Measurements from ENCODE around the gene TRPV3. TPM values are rescaled to one million over a fixed set of nuclear protein-coding genes. Genes with fewer than 3 reads are reported as not detected.

The TRPV3 gene
- total RNA-seq, 1 experiment from 2014 or later = 1.4 TPM

DNA sequence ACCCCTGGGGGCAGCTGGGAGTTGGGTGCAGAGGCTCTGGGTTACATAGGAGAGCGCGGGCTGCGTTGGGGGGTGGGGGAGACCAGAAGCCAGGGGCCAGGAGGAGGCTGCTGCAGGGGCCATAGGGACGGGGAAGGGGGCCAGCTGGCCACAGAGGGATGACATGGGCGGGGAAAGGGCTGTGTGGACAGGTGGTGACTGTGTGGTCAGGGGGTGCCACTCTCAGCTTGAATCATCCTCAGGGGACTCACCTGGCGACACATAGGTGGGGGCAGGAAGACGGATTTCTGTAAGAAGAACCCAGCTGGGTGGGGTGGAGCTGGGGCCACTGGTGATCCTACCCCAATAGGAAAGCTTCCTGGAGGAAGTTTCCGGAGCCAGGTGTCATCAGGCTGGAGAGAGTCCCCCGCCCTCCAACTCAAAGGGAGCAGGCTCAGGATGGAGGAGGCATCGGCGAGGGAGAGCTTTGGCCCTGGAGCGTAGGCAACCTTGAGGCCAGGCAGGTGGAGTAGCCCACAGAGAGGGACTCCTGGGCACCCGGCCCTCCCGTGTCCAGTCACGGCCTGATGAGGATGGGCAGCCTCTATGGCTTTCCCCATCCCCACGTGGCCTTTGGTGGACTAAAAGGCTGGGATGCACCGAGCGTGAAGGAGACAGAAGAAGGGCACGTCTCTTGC lies 1.2 kb downstream of the TRPV3 start:
- Histone ChIP-seq H3K79me2 (ENCODE audit: insufficient read depth, low read length) (no peaks in the 10 kb centered on the region), H3K27ac (ENCODE audit: low read depth, low read length) (no peak overlapping the region), H3K27me3 (ENCODE audit: insufficient read depth, low read length) (no peaks in the 10 kb centered on the region), H3K9me2 (ENCODE audit: insufficient read depth) (no peaks in the 10 kb centered on the region), H4K20me1 (ENCODE audit: insufficient read depth) (no peaks in the 10 kb centered on the region), H2AFZ (ENCODE audit: low read depth, low read length, poor library complexity, severe bottlenecking) (no peak overlapping the region), H3K9me3 (ENCODE audit: control insufficient read depth in 1 of 2, insufficient read depth in 1 of 2, low read depth in 1 of 2, low read length in 2 of 2) (no peaks in the 10 kb centered on the region), H3K36me3 (ENCODE audit: control insufficient read depth in 1 of 2, insufficient read depth in 2 of 2, low read length in 2 of 2) (no peaks in the 10 kb centered on the region), H3K4me3 (replicated peaks in 1 of 2; ENCODE audit: low read depth in 1 of 2, low read length in 2 of 2) (no peak overlapping the region), H3K9ac (ENCODE audit: low read length) (no peak overlapping the region), H3K4me2 (ENCODE audit: low read length) (no peak overlapping the region), H3K4me1 (ENCODE audit: control insufficient read depth in 1 of 2, insufficient read depth in 2 of 2, low read length in 2 of 2) (peaks cover 9 to 14% of the 10 kb centered on the region in 2 experiments)
- no TSS peak for BruUV-seq (replicated peaks)
- DNase-seq (ENCODE audit: low read depth, low spot score) = no peak
- TF ChIP-seq JUND (IDR thresholded peaks at IDR 0.05) (no peak), POLR2AphosphoS5 (IDR thresholded peaks at IDR 0.05; ENCODE audit: low read depth, low read length) (no peak), FOSL1 (IDR thresholded peaks at IDR 0.05; ENCODE audit: low read depth) (no peak), TCF7L2 (IDR thresholded peaks at IDR 0.05; ENCODE audit: borderline replicate concordance, extremely low read depth, insufficient read depth, insufficient read length) (no peak), ZNF274 (IDR thresholded peaks at IDR 0.05; ENCODE audit: low read depth, low read length) (no peak), CBX3 (IDR thresholded peaks at IDR 0.05; ENCODE audit: low read depth) (no peak), ZFX (IDR thresholded peaks at IDR 0.05) (no peak), EZH2phosphoT487 (IDR thresholded peaks at IDR 0.05; ENCODE audit: borderline replicate concordance) (no peak)
- TF ChIP-seq, protein P1, sequence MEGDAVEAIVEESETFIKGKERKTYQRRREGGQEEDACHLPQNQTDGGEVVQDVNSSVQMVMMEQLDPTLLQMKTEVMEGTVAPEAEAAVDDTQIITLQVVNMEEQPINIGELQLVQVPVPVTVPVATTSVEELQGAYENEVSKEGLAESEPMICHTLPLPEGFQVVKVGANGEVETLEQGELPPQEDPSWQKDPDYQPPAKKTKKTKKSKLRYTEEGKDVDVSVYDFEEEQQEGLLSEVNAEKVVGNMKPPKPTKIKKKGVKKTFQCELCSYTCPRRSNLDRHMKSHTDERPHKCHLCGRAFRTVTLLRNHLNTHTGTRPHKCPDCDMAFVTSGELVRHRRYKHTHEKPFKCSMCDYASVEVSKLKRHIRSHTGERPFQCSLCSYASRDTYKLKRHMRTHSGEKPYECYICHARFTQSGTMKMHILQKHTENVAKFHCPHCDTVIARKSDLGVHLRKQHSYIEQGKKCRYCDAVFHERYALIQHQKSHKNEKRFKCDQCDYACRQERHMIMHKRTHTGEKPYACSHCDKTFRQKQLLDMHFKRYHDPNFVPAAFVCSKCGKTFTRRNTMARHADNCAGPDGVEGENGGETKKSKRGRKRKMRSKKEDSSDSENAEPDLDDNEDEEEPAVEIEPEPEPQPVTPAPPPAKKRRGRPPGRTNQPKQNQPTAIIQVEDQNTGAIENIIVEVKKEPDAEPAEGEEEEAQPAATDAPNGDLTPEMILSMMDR (IDR thresholded peaks at IDR 0.05 in 2 of 3, conservative IDR thresholded peaks at IDR 0.05 in 1 of 3; ENCODE audit: borderline replicate concordance in 1 of 3, insufficient read depth in 1 of 3, low read depth in 2 of 3, low read length in 2 of 3) = no peak
- TF ChIP-seq, protein P2, sequence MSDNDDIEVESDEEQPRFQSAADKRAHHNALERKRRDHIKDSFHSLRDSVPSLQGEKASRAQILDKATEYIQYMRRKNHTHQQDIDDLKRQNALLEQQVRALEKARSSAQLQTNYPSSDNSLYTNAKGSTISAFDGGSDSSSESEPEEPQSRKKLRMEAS (IDR thresholded peaks at IDR 0.05) = no peak
- ATAC-seq = no peak
- RAD21 ChIA-PET (ENCODE audit: low non-redundant PET in 1 of 2, low total read pairs in 2 of 2, uncharacterized antibody in 2 of 2, unreplicated experiment in 2 of 2) = interaction anchor here in 1 of 2 experiments (0.6 kb wide), 1 partner anchor 22 kb away, joined by 4 read pairs; no protein-coding TSS in a partner anchor
- CTCF ChIA-PET = no interaction called here
- intact Hi-C loops (cut with micrococcal nuclease) = no loop called here
- POLR2A ChIA-PET = interaction anchor here (1.7 kb wide), 1 partner anchor 21 kb away, joined by 3 read pairs; no protein-coding TSS in a partner anchor

All from HCT116 (cell line).